WTC11 (cell line): Measurements from ENCODE around the gene ZNF700. TPM values are rescaled to one million over a fixed set of nuclear protein-coding genes. Genes with fewer than 3 reads are reported as not detected.

ENCODE experiments used
- ATAC-seq: fragments of 200-7000 bp; cut with Tn5 transposase; 2 replicates; pipeline ENCODE4 v1.10.0; 2021; ENCODE audit warnings: mild to moderate bottlenecking, moderate library complexity
- CTCF ChIA-PET: fragments of 300-600 bp; sonication (Branson Sonifier 250); formaldehyde crosslinking; loops from one replicate; lab custom pipeline; 2021; ENCODE audit warnings: antibody characterized with exemption; lab: Charles Lee
- POLR2A ChIA-PET: fragments of 350-600 bp; sonication (Branson Sonifier 250); formaldehyde crosslinking; loops from one replicate; lab custom pipeline; 2021; ENCODE audit warnings: antibody characterized with exemption; lab: Charles Lee
- DNase-seq: peaks from one replicate; pipeline ENCODE4 v3.0.0; 2021; ENCODE audit warnings: low spot score
- H3K27ac Mint-ChIP-seq: 2 replicates; pipeline ENCODE4 v1.8.0; 2021; ENCODE audit warnings: mixed read lengths
- H3K27me3 Mint-ChIP-seq: 2 replicates; pipeline ENCODE4 v1.8.0; 2021; ENCODE audit warnings: low read depth, mild to moderate bottlenecking, moderate library complexity, mixed read lengths
- H3K36me3 Mint-ChIP-seq: 2 replicates; pipeline ENCODE4 v1.8.0; 2021; ENCODE audit warnings: mixed read lengths
- H3K4me1 Mint-ChIP-seq: 2 replicates; pipeline ENCODE4 v1.8.0; 2022; ENCODE audit warnings: mixed read lengths
- H3K4me3 Mint-ChIP-seq: 2 replicates; pipeline ENCODE4 v1.8.0; 2021; ENCODE audit warnings: mild to moderate bottlenecking, moderate library complexity, mixed read lengths
- H3K9me3 Mint-ChIP-seq: 2 replicates; pipeline ENCODE4 v1.8.0; 2021; ENCODE audit warnings: mixed read lengths
- AR ChIP-seq: fragments of 250-450 bp; sonication (Bioruptor Pico); IDR thresholded peaks from 2 replicates; pipeline ENCODE4 v1.9.0; 2021; ENCODE audit warnings: mild to moderate bottlenecking
- ELF4 ChIP-seq: sonication (generic); formaldehyde crosslinking; IDR thresholded peaks from 2 replicates; pipeline ENCODE4 v1.8.1; 2022; ENCODE audit warnings: low read depth, mild to moderate bottlenecking, moderate library complexity, missing genetic modification reagents
- ETV6 ChIP-seq: sonication (generic); formaldehyde crosslinking; IDR thresholded peaks from 2 replicates; pipeline ENCODE4 v1.8.1; 2022; ENCODE audit warnings: mild to moderate bottlenecking, missing genetic modification reagents
- FOXJ3 ChIP-seq: sonication (generic); formaldehyde crosslinking; IDR thresholded peaks from 2 replicates; pipeline ENCODE4 v1.9.0; 2021; ENCODE audit warnings: missing genetic modification reagents, mild to moderate bottlenecking, borderline replicate concordance
- FOXK1 ChIP-seq: sonication (generic); formaldehyde crosslinking; IDR thresholded peaks from 2 replicates; pipeline ENCODE4 v1.8.0; 2022; ENCODE audit warnings: mild to moderate bottlenecking, moderate library complexity, missing genetic modification reagents
- FOXP4 ChIP-seq: sonication (generic); formaldehyde crosslinking; IDR thresholded peaks from 2 replicates; pipeline ENCODE4 v1.8.0; 2022; ENCODE audit warnings: mild to moderate bottlenecking, missing genetic modification reagents
- HMGA2 ChIP-seq: fragments of 250-450 bp; sonication (Bioruptor Pico); IDR thresholded peaks from 2 replicates; pipeline ENCODE4 v1.4.0; 2021; ENCODE audit warnings: mild to moderate bottlenecking, moderate library complexity
- JAZF1 ChIP-seq: fragments of 250-450 bp; sonication (Bioruptor Pico); IDR thresholded peaks from 2 replicates; pipeline ENCODE4 v1.9.0; 2021; ENCODE audit warnings: moderate library complexity, mild to moderate bottlenecking, inconsistent platforms
- MAX ChIP-seq: sonication (generic); formaldehyde crosslinking; IDR thresholded peaks from 2 replicates; pipeline ENCODE4 v1.8.0; 2022; ENCODE audit warnings: mild to moderate bottlenecking, missing genetic modification reagents
- MYBL2 ChIP-seq: sonication (generic); formaldehyde crosslinking; IDR thresholded peaks from 2 replicates; pipeline ENCODE4 v1.8.1; 2023; ENCODE audit warnings: mild to moderate bottlenecking, moderate library complexity, missing genetic modification reagents
- NFATC4 ChIP-seq: fragments of 250-450 bp; sonication (Bioruptor Pico); IDR thresholded peaks from 2 replicates; pipeline ENCODE4 v1.9.0; 2021; ENCODE audit warnings: mild to moderate bottlenecking
- NFE2L1 ChIP-seq: sonication (generic); formaldehyde crosslinking; IDR thresholded peaks from 2 replicates; pipeline ENCODE4 v1.8.1; 2023; ENCODE audit warnings: missing genetic modification reagents
- NFYB ChIP-seq: sonication (generic); formaldehyde crosslinking; conservative IDR thresholded peaks from 2 replicates; pipeline ENCODE4 v1.8.0; 2022; ENCODE audit warnings: low read depth, missing genetic modification reagents
- NR1H2 ChIP-seq: sonication (generic); formaldehyde crosslinking; IDR thresholded peaks from 2 replicates; pipeline ENCODE4 v1.9.0; 2021; ENCODE audit warnings: mild to moderate bottlenecking, moderate library complexity, missing genetic modification reagents
- NR2C2 ChIP-seq: sonication (generic); formaldehyde crosslinking; IDR thresholded peaks from 2 replicates; pipeline ENCODE4 v1.8.0; 2022; ENCODE audit warnings: mild to moderate bottlenecking, missing genetic modification reagents
- NR3C1 ChIP-seq: sonication (generic); formaldehyde crosslinking; conservative IDR thresholded peaks from 2 replicates; pipeline ENCODE4 v1.8.1; 2023; ENCODE audit warnings: low read depth, mild to moderate bottlenecking, missing genetic modification reagents
- TEAD4 ChIP-seq: sonication (generic); formaldehyde crosslinking; IDR thresholded peaks from 2 replicates; pipeline ENCODE4 v1.8.0; 2022; ENCODE audit warnings: mild to moderate bottlenecking, missing genetic modification reagents
- ZBTB43 ChIP-seq: sonication (generic); formaldehyde crosslinking; IDR thresholded peaks from 2 replicates; pipeline ENCODE4 v1.8.1; 2023; ENCODE audit warnings: mild to moderate bottlenecking, missing genetic modification reagents
- ZMAT4 ChIP-seq: fragments of 250-450 bp; sonication (Bioruptor Pico); IDR thresholded peaks from 2 replicates; pipeline ENCODE4 v1.9.0; 2021; ENCODE audit warnings: mild to moderate bottlenecking
- ZNF121 ChIP-seq: sonication (generic); formaldehyde crosslinking; IDR thresholded peaks from 2 replicates; pipeline ENCODE4 v1.8.0; 2023; ENCODE audit warnings: missing genetic modification reagents
- ZNF263 ChIP-seq: sonication (generic); formaldehyde crosslinking; IDR thresholded peaks from 2 replicates; pipeline ENCODE4 v1.8.1; 2022; ENCODE audit warnings: low read depth, mild to moderate bottlenecking, moderate library complexity, missing genetic modification reagents
- ZNF396 ChIP-seq: fragments of 250-450 bp; sonication (Bioruptor Pico); IDR thresholded peaks from 2 replicates; pipeline ENCODE4 v1.8.0; 2021; ENCODE audit warnings: mild to moderate bottlenecking, moderate library complexity, borderline replicate concordance
- ZNF425 ChIP-seq: fragments of 250-450 bp; sonication (Bioruptor Pico); conservative IDR thresholded peaks from 2 replicates; pipeline ENCODE4 v1.9.0; 2021; ENCODE audit warnings: mild to moderate bottlenecking
- total RNA-seq: library from RNA; stranded (reverse); gene quantifications from 3 replicates; pipeline ENCODE4 v1.2.3, GENCODE V29; 2021

Gene ZNF700
- total RNA-seq, 1 experiment from 2014 or later: 9.1 TPM

GRCh38 chr19:11964858-11965645 is 40.1 kb downstream of the ZNF700 start, which contains the start of gene ZNF763:
ZNF763 (plus strand) TSS chr19:11965040; CDS start chr19:11965209, 169 bp downstream.
- Mint-ChIP-seq H3K36me3 (no peaks in the 10 kb centered on the region), H3K4me3 (peak within 1 kb of the TSS; percentile 82), H3K27me3 (peaks cover 20% of the 10 kb centered on the region), H3K27ac (peak within 1 kb of the TSS; percentile 96), H3K4me1 (peaks cover 22% of the 10 kb centered on the region)
- peak; percentile 92 for ATAC-seq
- CTCF ChIA-PET: interaction anchor here (0.8 to 4.1 kb wide), 18 partner anchors 18 to 198 kb away, joined by 3 to 100 read pairs (median 10); partner anchors contain the start of genes ZNF136, ZNF20, ZNF433 and ZNF491
- peak; percentile 99 for DNase-seq
- TF ChIP-seq FOXP4 (CRISPR knock-in tag) (peak; percentile 78; the same call in 1 of the 2 replicates), MYBL2 (CRISPR knock-in tag) (no peak), FOXK1 (CRISPR knock-in tag) (peak; percentile 50; the same call in 1 of the 2 replicates), NR1H2 (CRISPR knock-in tag) (no peak), ZNF121 (no peak), ZNF396 (CRISPR knock-in tag) (no peak), TEAD4 (CRISPR knock-in tag) (no peak), NR2C2 (CRISPR knock-in tag) (no peak), MAX (peak; percentile 35), ELF4 (CRISPR knock-in tag) (no peak), JAZF1 (CRISPR knock-in tag) (no peak), NFE2L1 (CRISPR knock-in tag) (no peak), ZNF263 (CRISPR knock-in tag) (no peak), FOXJ3 (no peak), NFYB (peak; percentile 75), ZBTB43 (no peak), HMGA2 (CRISPR knock-in tag) (no peak), ZNF425 (CRISPR knock-in tag) (no peak), ZMAT4 (CRISPR knock-in tag) (no peak), NR3C1 (CRISPR knock-in tag) (no peak), NFATC4 (no peak), AR (CRISPR knock-in tag) (no peak), ETV6 (CRISPR knock-in tag) (0 out of 2 replicates have a peak, but pooled peaks have one; percentile 16)
- TF ChIP-seq, all 79 proteins: peak for 5
- no peaks in the 10 kb centered on the region for H3K9me3 Mint-ChIP-seq
- POLR2A ChIA-PET: interaction anchor here (0.6 to 2.5 kb wide), 6 partner anchors 20 to 175 kb away, joined by 3 to 15 read pairs (median 4); partner anchors contain the start of genes ZNF20, ZNF700, ZNF844 and ZNF878
